HG02763 (cell line): Measurements from ENCODE around the gene CASP3.

ENCODE experiments used
- ATAC-seq: cut with Tn5 transposase; IDR thresholded peaks from one replicate; pipeline ENCODE4 v1.9.1; 2021; ENCODE audit warnings: mild to moderate bottlenecking, moderate library complexity; ENCODE audit not compliant: unreplicated experiment

CASP3 gene

GRCh38 chr4:184649026-184649970, at the start of gene CASP3, which contains the start of gene PRIMPOL:
Gene CASP3, minus strand, starts transcription at chr4:184649447. Its CDS starts 10,994 bp downstream, at chr4:184638453.
Gene PRIMPOL, plus strand, starts transcription at chr4:184649738. Its CDS starts 7,403 bp downstream, at chr4:184657141.
- ATAC-seq = peak; percentile 86

GRCh38 chr4:184697956-184698355, 48.7 kb upstream of the CASP3 start:
- no peak for ATAC-seq

GRCh38 chr4:184695178-184695896, 46.1 kb upstream of the CASP3 start:
- no peak for ATAC-seq

GRCh38 chr4:184694412-184694956, 45.2 kb upstream of the CASP3 start:
- no peak for ATAC-seq

- no peak for ATAC-seq
These were observed 43.8 kb upstream of the CASP3 start for GRCh38 chr4:184693056-184693455.

- no peak for ATAC-seq
These were observed 40.4 kb upstream of the CASP3 start for GRCh38 chr4:184689681-184690080.

GRCh38 chr4:184688447-184688846, 39.2 kb upstream of the CASP3 start:
- ATAC-seq = no peak

GRCh38 chr4:184688005-184688404, 38.8 kb upstream of the CASP3 start:
- no peak for ATAC-seq

- no peak for ATAC-seq
These were observed 35.4 kb upstream of the CASP3 start for GRCh38 chr4:184684491-184685189.

GRCh38 chr4:184681916-184682315, 32.7 kb upstream of the CASP3 start:
- no peak for ATAC-seq

- ATAC-seq = no peak
These were observed 31.5 kb upstream of the CASP3 start for GRCh38 chr4:184680698-184681097.

GRCh38 chr4:184675821-184676492, 26.7 kb upstream of the CASP3 start:
- no peak for ATAC-seq

- ATAC-seq = no peak
These were observed 25.8 kb upstream of the CASP3 start for GRCh38 chr4:184675018-184675417.

GRCh38 chr4:184674011-184674410, 24.8 kb upstream of the CASP3 start:
- ATAC-seq = no peak

- ATAC-seq = no peak
These were observed 23.5 kb upstream of the CASP3 start for GRCh38 chr4:184672741-184673140.

GRCh38 chr4:184671101-184671500, 21.9 kb upstream of the CASP3 start:
- ATAC-seq = no peak

- ATAC-seq = no peak
These were observed 20.0 kb upstream of the CASP3 start for GRCh38 chr4:184669251-184669650.

GRCh38 chr4:184668511-184669114, 19.4 kb upstream of the CASP3 start:
- ATAC-seq = no peak

- no peak for ATAC-seq
These were observed 18.8 kb upstream of the CASP3 start for GRCh38 chr4:184668096-184668495.

- ATAC-seq = no peak
These were observed 17.4 kb upstream of the CASP3 start for GRCh38 chr4:184666670-184667069.
